ENCODE results near the gene TEKT5.

GRCh38 chr16:10668322-10669045, 26.2 kb downstream of the TEKT5 start:
- TF ChIP-seq EZH2 (IDR thresholded peaks at IDR 0.05; ENCODE audit: low read depth) (no peak), CTCF (conservative IDR thresholded peaks at IDR 0.05) (peak; percentile 66)

Data from PC-9 (cell line).